Measurements from ENCODE around the gene SYT1.

DNA sequence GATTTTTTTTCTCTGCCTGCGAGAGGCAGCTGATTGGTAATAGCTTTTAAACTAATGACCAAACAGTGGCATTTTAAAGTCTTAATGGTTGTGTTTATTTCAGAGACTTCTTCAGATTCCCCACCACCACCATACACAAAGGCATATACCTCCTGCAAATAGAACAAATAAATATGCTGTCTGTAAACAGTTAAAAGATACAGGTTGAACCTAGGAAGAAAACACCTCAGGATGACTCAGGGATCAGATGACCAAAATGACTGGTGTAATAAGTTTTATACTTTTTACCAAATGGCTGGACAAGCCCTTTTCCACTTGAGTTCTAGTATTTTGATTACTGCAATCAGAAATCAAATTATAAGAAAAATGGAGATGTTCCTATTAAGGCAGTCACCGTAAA is 462.1 kb downstream of the SYT1 start:
- TF ChIP-seq POLR2A (IDR thresholded peaks at IDR 0.05; ENCODE audit: low read depth, low read length) (no peak), POLR2AphosphoS5 (IDR thresholded peaks at IDR 0.05; ENCODE audit: low read depth, low read length) (no peak)

Measured in GM12892 (cell line).